HG03175 (cell line): ENCODE results near the gene CDH22.

Experiments
- ATAC-seq: cut with Tn5 transposase; IDR thresholded peaks from one replicate; pipeline ENCODE4 v1.9.1; 2021; ENCODE audit warnings: mild to moderate bottlenecking, moderate library complexity; ENCODE audit not compliant: unreplicated experiment

Gene CDH22

DNA sequence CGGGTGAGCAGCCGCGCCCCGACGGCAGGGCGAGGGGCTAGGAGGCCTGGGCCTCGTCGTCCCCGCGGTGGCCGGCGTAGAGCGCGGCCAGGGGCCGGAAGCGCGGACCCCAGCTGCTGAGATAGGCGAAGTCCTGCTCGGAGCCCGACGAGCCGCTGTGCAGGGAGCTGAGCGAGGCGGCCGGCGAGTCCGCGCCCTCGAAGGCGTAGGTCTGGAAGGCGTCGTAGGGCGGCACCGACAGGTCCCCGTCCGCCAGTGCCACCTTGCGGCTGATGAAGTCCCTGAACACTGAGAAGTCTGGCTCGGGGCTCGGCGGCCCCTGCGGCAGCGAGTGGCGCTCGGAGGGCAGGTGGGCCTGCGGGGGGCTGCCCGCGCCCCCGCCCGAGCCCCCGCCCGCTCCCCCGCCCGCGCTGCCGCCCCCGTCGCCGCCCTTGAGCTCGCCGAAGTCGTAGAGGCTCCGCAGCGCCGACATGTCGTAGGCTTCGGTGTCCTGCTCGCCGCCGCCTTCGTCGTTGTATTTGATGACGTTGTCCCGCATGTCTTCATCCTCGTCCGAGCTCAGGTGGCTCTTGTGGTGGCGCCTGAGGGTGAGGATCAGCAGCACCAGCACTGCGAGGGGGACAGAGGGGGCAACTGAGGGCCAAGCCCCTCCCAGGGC is 133.7 kb downstream of the CDH22 start:
- ATAC-seq: no peak

- no peak for ATAC-seq
These were observed 134.4 kb downstream of the CDH22 start for GRCh38 chr20:46173652-46174468.

DNA sequence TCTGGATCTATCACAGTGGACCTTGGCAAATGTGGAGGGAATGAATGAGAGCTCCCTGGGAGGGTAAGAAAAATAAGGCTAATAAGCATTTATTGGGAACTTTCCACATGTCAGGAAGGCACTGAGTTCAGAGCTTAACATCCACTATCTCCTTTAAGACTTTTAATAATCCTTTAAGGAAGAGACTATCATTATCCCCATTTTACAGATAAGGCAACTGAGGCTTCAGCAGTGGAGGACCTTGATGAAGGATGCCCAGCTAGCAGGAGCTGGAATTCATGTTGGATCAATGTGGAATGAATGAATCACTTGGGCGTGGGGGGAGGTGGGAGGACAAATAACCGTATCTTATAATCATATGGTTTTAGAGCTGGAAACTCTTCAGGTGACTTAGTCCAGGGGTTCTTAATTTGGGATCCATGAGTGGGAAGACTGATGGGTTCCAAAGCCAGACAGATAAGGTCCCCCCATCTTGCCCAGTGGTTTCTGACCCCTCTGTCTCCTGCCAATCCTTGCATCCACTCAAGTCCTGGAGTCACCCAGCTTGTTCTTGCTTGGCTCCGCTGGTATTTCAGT is 135.2 kb downstream of the CDH22 start:
- no peak for ATAC-seq

DNA sequence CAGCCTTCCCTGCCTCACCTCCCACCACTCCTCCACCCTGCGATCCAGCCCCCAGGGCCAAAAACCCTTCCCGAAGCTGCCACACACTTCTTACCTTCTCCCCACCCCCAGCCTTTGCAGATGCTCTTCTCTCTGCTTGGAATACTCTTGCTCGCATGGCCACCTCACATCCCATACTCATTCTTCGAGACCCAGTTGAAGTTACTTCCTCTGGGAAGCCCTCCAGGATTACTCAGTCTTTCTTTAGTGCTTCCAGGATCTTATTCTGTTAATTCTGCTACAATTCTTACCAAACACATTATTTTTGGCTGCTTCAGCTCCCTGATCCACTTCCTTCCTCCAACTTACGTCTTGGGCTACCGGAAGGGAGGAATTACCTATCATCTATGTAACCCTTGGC is 135.8 kb downstream of the CDH22 start:
- no peak for ATAC-seq

GRCh38 chr20:46171909-46172308 is 136.4 kb downstream of the CDH22 start:
- ATAC-seq: no peak

GRCh38 chr20:46171476-46171875 is 136.8 kb downstream of the CDH22 start:
- ATAC-seq: no peak

GRCh38 chr20:46169245-46170171 is 138.8 kb downstream of the CDH22 start:
- ATAC-seq: no peak

DNA sequence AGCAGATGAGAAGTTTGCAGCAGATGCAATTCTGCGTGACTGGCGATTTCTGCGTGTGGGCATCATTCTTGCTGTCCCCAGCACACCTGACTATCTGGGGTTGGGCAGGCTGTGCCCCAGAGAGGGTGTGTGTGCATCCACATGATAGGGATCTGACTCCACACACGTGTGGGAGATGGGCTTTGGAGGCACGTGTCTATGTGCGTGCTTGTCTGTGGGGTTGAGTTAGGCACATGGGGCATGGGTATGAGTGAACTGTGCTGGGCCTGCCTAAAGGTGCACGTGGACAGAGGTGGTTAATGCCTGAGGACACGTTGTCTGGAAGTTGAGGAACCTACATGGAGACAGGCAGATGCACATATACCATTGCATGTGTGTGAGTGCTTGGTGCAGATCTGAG is 139.9 kb downstream of the CDH22 start:
- no peak for ATAC-seq

DNA sequence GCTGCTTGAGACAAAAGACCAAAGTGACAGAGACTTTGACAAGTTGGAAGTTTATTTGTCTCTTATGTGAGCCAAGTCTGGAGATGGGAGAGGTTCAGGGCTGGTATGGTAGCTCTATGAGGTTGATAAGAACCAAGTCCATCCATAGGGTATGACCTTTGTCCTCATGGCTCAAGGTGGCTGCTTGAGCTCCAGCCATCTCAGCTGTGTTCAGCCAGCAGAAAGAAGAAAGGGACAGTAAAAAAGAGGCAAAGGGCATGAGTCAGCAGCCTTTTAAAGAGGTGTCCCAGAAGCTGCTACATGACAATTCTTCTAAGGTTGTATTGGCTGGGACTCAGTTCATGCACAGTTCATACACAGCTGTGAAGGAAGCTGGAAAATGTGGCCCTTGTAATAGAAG is 141.2 kb downstream of the CDH22 start:
- no peak for ATAC-seq

- no peak for ATAC-seq
These were observed 144.0 kb downstream of the CDH22 start for GRCh38 chr20:46164254-46164653.

- no peak for ATAC-seq
These were observed 146.4 kb downstream of the CDH22 start for GRCh38 chr20:46161921-46162320.

DNA sequence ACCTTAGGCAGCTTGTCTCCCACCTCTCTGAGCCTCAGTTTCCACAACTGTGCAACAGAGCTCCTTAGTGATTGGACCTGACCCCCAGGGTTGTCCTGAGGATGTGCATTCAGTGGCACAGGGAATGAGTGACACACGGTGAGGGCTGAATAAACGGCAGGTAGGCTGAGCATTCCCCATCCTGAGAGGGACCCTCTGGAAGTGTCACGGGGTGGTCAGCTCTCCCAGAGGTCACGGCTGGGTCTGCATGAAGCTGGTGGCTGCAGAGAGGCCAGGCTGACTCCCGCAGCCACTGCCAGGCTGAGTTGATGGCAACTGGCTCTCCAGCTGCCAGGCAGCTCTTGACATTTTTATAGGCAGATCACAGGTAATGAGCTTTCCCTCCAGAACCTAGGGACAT is 147.6 kb downstream of the CDH22 start:
- ATAC-seq: no peak

DNA sequence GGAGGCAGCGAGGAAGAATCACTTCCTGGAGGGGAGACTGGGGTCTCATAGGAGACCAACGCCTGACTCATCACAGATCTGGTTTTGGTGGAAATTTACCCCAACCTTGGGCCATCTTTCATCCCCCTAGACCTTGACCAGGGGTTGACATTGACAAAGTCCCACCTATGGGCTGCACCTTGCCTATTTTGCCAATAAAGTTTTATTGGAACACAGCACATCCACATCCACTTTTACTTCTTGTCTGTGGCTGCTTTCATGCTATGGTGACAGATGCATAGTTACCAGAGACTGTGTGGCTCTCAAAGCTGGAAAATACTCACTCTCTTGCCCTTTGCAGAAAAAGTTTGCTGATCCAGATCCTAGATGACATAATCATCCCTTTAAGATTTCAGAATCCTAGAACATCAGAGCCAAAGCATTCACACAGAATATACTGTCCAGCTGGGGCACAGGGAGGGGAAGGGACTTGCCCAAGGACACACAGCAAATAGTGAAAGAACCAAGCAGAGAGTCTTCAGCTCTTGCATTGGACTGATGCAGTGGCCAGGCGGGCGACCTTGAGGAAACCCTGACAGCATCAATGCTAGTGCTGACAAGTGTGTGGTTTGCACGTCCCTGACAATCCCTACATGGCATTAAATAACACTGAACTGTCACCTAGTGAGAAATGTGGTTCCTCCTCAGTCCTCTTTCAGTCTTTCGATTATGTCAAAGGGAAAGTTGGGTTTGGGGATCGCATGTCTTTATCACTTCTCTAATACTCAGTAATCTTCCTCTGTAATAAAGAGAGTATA is 149.0 kb downstream of the CDH22 start:
- no peak for ATAC-seq

DNA sequence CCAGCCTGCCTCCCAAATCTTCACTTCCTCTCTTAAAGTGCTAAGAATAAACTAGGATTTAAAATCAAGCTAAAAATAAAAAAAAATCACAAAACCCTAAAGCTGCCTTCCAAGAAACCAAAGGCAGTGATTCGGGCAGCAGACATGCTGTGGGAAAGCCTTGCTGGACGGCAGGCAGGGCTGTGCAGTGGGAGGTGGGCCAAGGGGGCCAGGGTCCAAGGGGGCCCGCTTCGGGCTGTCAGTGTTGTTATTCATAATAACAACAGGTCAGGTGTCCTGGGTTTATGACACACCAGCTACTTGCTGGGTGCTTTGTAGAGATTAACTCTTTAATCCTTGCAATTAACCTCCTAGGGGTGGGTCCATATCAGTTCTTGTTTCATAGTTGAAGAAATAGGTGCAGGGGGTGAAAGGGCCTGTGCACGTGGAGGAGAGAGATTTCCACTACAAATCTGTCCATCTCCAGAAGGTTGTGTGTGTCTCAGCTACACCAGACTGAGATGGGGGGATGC is 149.8 kb downstream of the CDH22 start:
- ATAC-seq: no peak

DNA sequence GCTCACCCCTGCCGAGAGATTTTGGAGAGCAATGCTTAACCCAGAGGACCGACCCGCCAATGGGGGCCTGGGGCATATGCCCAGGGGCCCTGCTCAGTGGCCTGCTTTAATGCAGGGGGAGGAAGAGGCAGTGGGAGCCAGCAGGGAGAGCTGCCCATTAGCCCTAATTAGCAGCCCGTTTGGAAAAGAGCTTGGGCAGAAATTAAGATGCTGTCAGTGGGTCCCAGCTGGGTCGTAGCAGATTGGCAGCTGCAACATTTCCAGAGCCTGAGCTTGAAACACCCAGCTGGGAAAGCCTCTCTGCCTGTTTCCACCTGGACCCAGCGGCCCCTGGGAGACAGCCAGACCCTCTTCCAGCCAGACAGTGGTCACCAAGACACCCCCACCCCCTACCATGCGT is 150.7 kb downstream of the CDH22 start:
- ATAC-seq: no peak

DNA sequence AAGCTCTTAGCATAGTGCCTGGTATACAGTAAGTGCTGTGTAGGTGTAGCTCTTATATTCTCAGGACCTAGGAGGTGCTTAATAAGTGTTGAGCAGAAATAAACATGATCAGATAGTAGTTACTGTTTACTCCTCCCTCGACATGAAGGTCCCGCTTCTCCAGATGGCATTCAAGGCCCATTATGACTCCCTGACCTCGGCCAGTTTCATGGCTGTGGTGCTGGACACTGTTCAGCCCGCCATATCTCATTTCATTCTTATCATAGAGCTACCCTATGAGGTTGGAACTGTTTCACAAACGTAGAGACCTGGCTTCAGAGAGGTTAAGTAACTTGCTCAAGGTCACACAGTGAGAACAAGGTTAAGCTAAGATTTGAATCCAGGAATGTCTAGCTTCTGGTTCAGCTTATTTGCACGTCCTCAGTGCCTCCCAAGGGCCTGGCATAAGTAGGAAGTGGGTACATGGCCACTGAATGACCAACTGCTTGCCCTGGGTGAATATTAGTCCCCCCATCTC is 151.2 kb downstream of the CDH22 start:
- no peak for ATAC-seq

DNA sequence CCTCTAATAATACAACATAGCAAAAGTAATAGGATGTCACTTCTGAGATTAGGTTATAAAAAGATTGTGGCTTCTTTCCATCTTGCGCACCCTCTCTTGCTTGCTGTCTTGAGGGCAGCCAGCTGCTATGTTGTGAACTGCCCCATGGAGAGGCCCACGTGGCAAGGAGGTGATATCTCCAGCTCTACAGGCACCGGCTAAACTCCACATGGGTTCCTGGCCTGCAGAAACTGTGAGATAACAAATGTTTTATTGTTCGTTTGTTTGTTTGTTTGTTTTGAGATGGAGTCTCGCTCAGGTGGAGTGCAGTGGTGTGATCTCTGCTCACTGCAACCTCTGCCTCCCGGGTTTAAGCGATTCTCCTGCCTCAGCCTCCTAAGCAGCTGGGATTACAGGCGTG is 152.2 kb downstream of the CDH22 start:
- ATAC-seq: no peak

DNA sequence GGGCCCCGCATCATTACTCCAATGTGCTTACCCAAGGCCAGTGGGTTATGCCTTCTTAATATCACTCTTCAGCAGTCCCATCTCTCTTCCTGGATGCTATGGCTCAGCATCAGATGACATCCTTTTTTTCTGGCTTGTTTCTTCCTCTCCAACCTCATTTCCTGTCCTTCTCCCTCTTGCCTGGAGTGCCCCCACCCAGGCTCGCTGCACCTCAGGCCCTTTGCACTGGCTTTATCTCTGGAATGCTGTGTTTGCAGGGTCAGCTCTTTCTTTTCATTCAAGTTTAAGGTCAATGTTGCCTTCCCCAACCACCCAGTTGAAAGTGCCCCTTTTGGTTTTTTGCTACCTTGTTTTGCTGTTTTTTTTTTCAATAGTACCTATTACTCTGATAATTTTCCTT is 153.5 kb downstream of the CDH22 start:
- ATAC-seq: no peak

- ATAC-seq: no peak
These were observed 154.0 kb downstream of the CDH22 start for GRCh38 chr20:46154305-46154704.
